Caco-2 (cell line): ENCODE measurements around the gene SRD5A1. TPM values are rescaled to one million over a fixed set of nuclear protein-coding genes. Genes with fewer than 3 reads are reported as not detected.

Experiments used
- BruUV-seq: library from RNA; stranded (reverse); fragments of 400-500 nt; replicated peaks from 2 replicates; lab custom pipeline; 2021; lab: Mats Ljungman, UMichigan
- CTCF ChIA-PET: fragments of 300-600 bp; sonication (Branson Sonifier 250); formaldehyde crosslinking; loops from one replicate; lab custom pipeline; 2022; ENCODE audit warnings: antibody characterized with exemption; lab: Charles Lee
- POLR2A ChIA-PET: fragments of 300-600 bp; sonication (Branson Sonifier 250); formaldehyde crosslinking; loops from one replicate; lab custom pipeline; 2022; ENCODE audit warnings: antibody characterized with exemption; lab: Charles Lee
- DNase-seq, 2 experiments: peaks; one replicate each; pipeline versions ENCODE4 v3.0.0 to v3.0.0-alpha.2; 2020 to 2022
- H3K27me3 ChIP-seq: replicated peaks from 2 replicates; pipeline ENCODE4 v1.6.0; 2011; ENCODE audit warnings: low read length; ENCODE audit not compliant: control insufficient read depth, insufficient read depth
- H3K36me3 ChIP-seq: 2 replicates; pipeline ENCODE4 v1.5.1; 2011; ENCODE audit warnings: low read length; ENCODE audit not compliant: control insufficient read depth, insufficient read depth
- H3K4me1 ChIP-seq: fragments of 250-450 bp; sonication (Bioruptor Pico); 2 replicates; pipeline ENCODE4 v1.5.1; 2020; ENCODE audit warnings: mild to moderate bottlenecking
- H3K4me3 ChIP-seq: 2 replicates; pipeline ENCODE4 v1.5.1; 2011; ENCODE audit warnings: low read depth, mild to moderate bottlenecking, control low read depth, low read length
- H3K9me3 ChIP-seq: fragments of 250-450 bp; sonication (Bioruptor Pico); 2 replicates; pipeline ENCODE4 v1.5.1; 2020; ENCODE audit warnings: mild to moderate bottlenecking, moderate library complexity
- H3K27ac Mint-ChIP-seq: one replicate; pipeline ENCODE4 v1.8.0; 2022; ENCODE audit warnings: mixed read lengths; ENCODE audit not compliant: unreplicated experiment
- H3K27me3 Mint-ChIP-seq: one replicate; pipeline ENCODE4 v1.8.0; 2022; ENCODE audit warnings: mixed read lengths; ENCODE audit not compliant: insufficient read depth, unreplicated experiment
- H3K36me3 Mint-ChIP-seq: one replicate; pipeline ENCODE4 v1.8.0; 2022; ENCODE audit warnings: mild to moderate bottlenecking, mixed read lengths; ENCODE audit not compliant: insufficient read depth, unreplicated experiment
- H3K4me1 Mint-ChIP-seq: one replicate; pipeline ENCODE4 v1.8.0; 2022; ENCODE audit warnings: low read depth, mixed read lengths; ENCODE audit not compliant: unreplicated experiment
- H3K4me3 Mint-ChIP-seq: one replicate; pipeline ENCODE4 v1.8.0; 2022; ENCODE audit warnings: mild to moderate bottlenecking, moderate library complexity, mixed read lengths; ENCODE audit not compliant: unreplicated experiment
- H3K9me3 Mint-ChIP-seq: one replicate; pipeline ENCODE4 v1.8.0; 2022; ENCODE audit warnings: mixed read lengths; ENCODE audit not compliant: unreplicated experiment
- CTCF ChIP-seq, 2 experiments: fragments of 200-600 bp in 1 of 2; IDR thresholded peaks; 1 replicate in 1 of 2; 2 replicates in 1 of 2; pipeline versions ENCODE4 v1.5.1 to v1.8.0; 2011 to 2022; ENCODE audit warnings: antibody characterized with exemption in 1 of 2, control low read depth in 1 of 2, inconsistent platforms in 1 of 2, low read depth in 1 of 2, low read length in 1 of 2, mild to moderate bottlenecking in 1 of 2, moderate library complexity in 1 of 2; ENCODE audit not compliant: insufficient read depth in 1 of 2, severe bottlenecking in 1 of 2, unreplicated experiment in 1 of 2
- intact Hi-C: fragments of 100-400 bp; cut with micrococcal nuclease; formaldehyde crosslinking; loops from one replicate; pipeline ENCODE4 v1.10.0; 2022; ENCODE audit not compliant: unreplicated experiment
- total RNA-seq: library from RNA; stranded (reverse); gene quantifications from 2 replicates; pipeline ENCODE4 v1.2.3, GENCODE V29; 2022

Gene SRD5A1
- total RNA-seq, 1 experiment from 2014 or later: 19.4 TPM

GRCh38 chr5:6713274-6714225, 80.3 kb downstream of the SRD5A1 start, which contains the start of gene TENT4A:
Gene TENT4A, plus strand, starts transcription at chr5:6713432. Its CDS starts 552 bp downstream, at chr5:6713984.
- H3K27me3 Mint-ChIP-seq: no peaks in the 10 kb centered on the region
- H3K9me3 Mint-ChIP-seq: no peaks in the 10 kb centered on the region
- Histone ChIP-seq H3K27me3 (no peaks in the 10 kb centered on the region), H3K9me3 (no peaks in the 10 kb centered on the region), H3K4me1 (peaks cover 16% of the 10 kb centered on the region), H3K36me3 (peaks cover 3% of the 10 kb centered on the region; the same call in 1 of the 2 replicates), H3K4me3 (peak within 1 kb of the TSS; percentile 92)
- H3K4me3 Mint-ChIP-seq: peak within 1 kb of the TSS; percentile 80
- H3K36me3 Mint-ChIP-seq: peaks cover 14% of the 10 kb centered on the region
- peaks cover 20% of the 10 kb centered on the region for H3K4me1 Mint-ChIP-seq
- ChIA-PET POLR2A (interaction anchor here (0.9 to 1.0 kb wide), 2 partner anchors 81 to 86 kb away, joined by 4 to 13 read pairs; partner anchors contain the start of genes NSUN2 and SRD5A1), CTCF (no interaction called here)
- peak within 1 kb of the TSS; percentile 86 for H3K27ac Mint-ChIP-seq
- BruUV-seq: no TSS peak
- TF ChIP-seq CTCF (IDR thresholded peaks at IDR 0.05; ENCODE audit: insufficient read depth in 1 of 2, low read depth in 1 of 2, low read length in 1 of 2, severe bottlenecking in 1 of 2, unreplicated experiment in 1 of 2): no peak
- intact Hi-C loops: loop anchor here (1.0 to 2.0 kb wide), 2 partner anchors 31 to 80 kb away; partner anchors contain the start of genes NSUN2 and SRD5A1
- DNase-seq: peak in 1 of 2 experiments; percentile 28

GRCh38 chr5:6714226-6715041, 81.2 kb downstream of the SRD5A1 start:
- no peaks in the 10 kb centered on the region for H3K27me3 Mint-ChIP-seq
- no TSS peak for BruUV-seq
- CTCF ChIA-PET: no interaction called here
- H3K36me3 Mint-ChIP-seq: peaks cover 19% of the 10 kb centered on the region
- peaks cover 28% of the 10 kb centered on the region for H3K4me1 Mint-ChIP-seq
- peak in 1 of 2 experiments; percentile 31 for DNase-seq
- Histone ChIP-seq H3K27me3 (no peaks in the 10 kb centered on the region), H3K4me3 (peak overlapping the region; percentile 92), H3K9me3 (no peaks in the 10 kb centered on the region), H3K4me1 (peaks cover 16% of the 10 kb centered on the region), H3K36me3 (peaks cover 3% of the 10 kb centered on the region; the same call in 1 of the 2 replicates)
- POLR2A ChIA-PET: no interaction called here
- intact Hi-C loops: no loop called here
- TF ChIP-seq CTCF (IDR thresholded peaks at IDR 0.05; ENCODE audit: insufficient read depth in 1 of 2, low read depth in 1 of 2, low read length in 1 of 2, severe bottlenecking in 1 of 2, unreplicated experiment in 1 of 2): no peak
- H3K4me3 Mint-ChIP-seq: peak overlapping the region; percentile 58
- no peaks in the 10 kb centered on the region for H3K9me3 Mint-ChIP-seq
- H3K27ac Mint-ChIP-seq: no peak overlapping the region

- peaks cover 28% of the 10 kb centered on the region for H3K4me1 Mint-ChIP-seq
- Histone ChIP-seq H3K27me3 (no peaks in the 10 kb centered on the region), H3K4me3 (peak overlapping the region; percentile 92), H3K9me3 (no peaks in the 10 kb centered on the region), H3K4me1 (peaks cover 16% of the 10 kb centered on the region), H3K36me3 (peaks cover 3% of the 10 kb centered on the region; the same call in 1 of the 2 replicates)
- intact Hi-C loops: no loop called here
- H3K9me3 Mint-ChIP-seq: no peaks in the 10 kb centered on the region
- CTCF ChIA-PET: no interaction called here
- peak overlapping the region; percentile 58 for H3K4me3 Mint-ChIP-seq
- no peak overlapping the region for H3K27ac Mint-ChIP-seq
- H3K27me3 Mint-ChIP-seq: no peaks in the 10 kb centered on the region
- TF ChIP-seq CTCF (IDR thresholded peaks at IDR 0.05; ENCODE audit: insufficient read depth in 1 of 2, low read depth in 1 of 2, low read length in 1 of 2, severe bottlenecking in 1 of 2, unreplicated experiment in 1 of 2): no peak
- TSS peak; percentile 53 for BruUV-seq
- DNase-seq: no peak
- H3K36me3 Mint-ChIP-seq: peaks cover 27% of the 10 kb centered on the region
- POLR2A ChIA-PET: no interaction called here
Measured at GRCh38 chr5:6715271-6715670, 82.0 kb downstream of the SRD5A1 start.
